Body of pancreas (tissue), 4 donors: Measurements from ENCODE around the gene AK2. TPM values are rescaled to one million over a fixed set of nuclear protein-coding genes. Genes with fewer than 3 reads are reported as not detected.
A peak's percentile ranks its signal among the peaks of the same experiment; 100 is the strongest.

ENCODE experiments used
- ATAC-seq: fragments of 150-250 bp; one replicate; pipeline ENCODE4 v1.9.1; 2016
- DNase-seq, 4 donors: peaks; one replicate each; pipeline ENCODE4 v3.0.0-alpha.2; 2019
- H3K27ac ChIP-seq, 4 donors: fragments of 200-600 bp; sonication (generic); 1 replicate in 3 of 4; 2 replicates in 1 of 4; pipeline versions ENCODE4 v1.5.1 to v1.6.1; 2016 to 2019; ENCODE audit warnings: mild to moderate bottlenecking in 1 of 4, mixed read lengths in 1 of 4, moderate library complexity in 1 of 4
- H3K27me3 ChIP-seq, 2 donors: fragments of 200-600 bp; sonication (generic); one replicate each; pipeline ENCODE4 v1.6.0; 2016; ENCODE audit warnings: mild to moderate bottlenecking in 1 of 2
- H3K36me3 ChIP-seq, 2 donors: fragments of 200-600 bp; sonication (generic); replicated peaks in 1 of 2; 2 replicates each; pipeline ENCODE4 v1.5.1; 2016; ENCODE audit warnings: low read depth in 2 of 2; ENCODE audit not compliant: insufficient read depth in 1 of 2
- H3K4me1 ChIP-seq: fragments of 200-600 bp; sonication (generic); one replicate; pipeline ENCODE4 v1.6.0; 2016
- H3K4me3 ChIP-seq, 2 donors: fragments of 200-600 bp; sonication (generic); 1 replicate in 1 of 2; 2 replicates in 1 of 2; pipeline ENCODE4 v1.5.1; 2016 to 2019
- H3K9me3 ChIP-seq, 3 donors: fragments of 200-600 bp; sonication (generic); 1 replicate in 2 of 3; 2 replicates in 1 of 3; pipeline ENCODE4 v1.5.1; 2016
- POLR2A ChIP-seq, 3 donors: fragments of 450-650 bp; IDR thresholded peaks; one replicate each; pipeline ENCODE4 v1.6.1; 2016; ENCODE audit warnings: antibody characterized with exemption in 3 of 3, mild to moderate bottlenecking in 2 of 3
- WGBS, 2 donors: methylation state at CpG; one replicate each; pipeline ENCODE4 v1.1.5; 2017; 5-methylcytosine and 5-hydroxymethylcytosine counted together
- intact Hi-C: fragments of 100-400 bp; cut with DNase I; formaldehyde crosslinking; loops from one replicate; pipeline ENCODE4 v1.15.1; 2023
- total RNA-seq, 2 donors: library from RNA; depleted of rRNA; stranded (reverse); fragments of >200 nt; gene quantifications; one replicate each; pipeline ENCODE4 v1.1.0, GENCODE V29; 2016
- TF ChIP-seq, protein P1 (sequence below), 7 experiments: fragments of 450-650 bp in 4 of 7; fragments of 200-600 bp in 3 of 7; sonication (generic) in 3 of 7; IDR thresholded peaks; one replicate each; pipeline ENCODE4 v1.5.1; 2016 to 2019; ENCODE audit warnings: antibody characterized with exemption in 7 of 7

The AK2 gene
- total RNA-seq, 2 donors from 2014 or later = 76.8 to 533 TPM

GRCh38 chr1:33018112-33018511 is 18.6 kb downstream of the AK2 start:
- H3K4me3 ChIP-seq = no peak overlapping the region
- peaks cover 0 to 25% of the 10 kb centered on the region in 2 donors for H3K36me3 ChIP-seq
- no peak overlapping the region for H3K27ac ChIP-seq
- TF ChIP-seq, protein P1, sequence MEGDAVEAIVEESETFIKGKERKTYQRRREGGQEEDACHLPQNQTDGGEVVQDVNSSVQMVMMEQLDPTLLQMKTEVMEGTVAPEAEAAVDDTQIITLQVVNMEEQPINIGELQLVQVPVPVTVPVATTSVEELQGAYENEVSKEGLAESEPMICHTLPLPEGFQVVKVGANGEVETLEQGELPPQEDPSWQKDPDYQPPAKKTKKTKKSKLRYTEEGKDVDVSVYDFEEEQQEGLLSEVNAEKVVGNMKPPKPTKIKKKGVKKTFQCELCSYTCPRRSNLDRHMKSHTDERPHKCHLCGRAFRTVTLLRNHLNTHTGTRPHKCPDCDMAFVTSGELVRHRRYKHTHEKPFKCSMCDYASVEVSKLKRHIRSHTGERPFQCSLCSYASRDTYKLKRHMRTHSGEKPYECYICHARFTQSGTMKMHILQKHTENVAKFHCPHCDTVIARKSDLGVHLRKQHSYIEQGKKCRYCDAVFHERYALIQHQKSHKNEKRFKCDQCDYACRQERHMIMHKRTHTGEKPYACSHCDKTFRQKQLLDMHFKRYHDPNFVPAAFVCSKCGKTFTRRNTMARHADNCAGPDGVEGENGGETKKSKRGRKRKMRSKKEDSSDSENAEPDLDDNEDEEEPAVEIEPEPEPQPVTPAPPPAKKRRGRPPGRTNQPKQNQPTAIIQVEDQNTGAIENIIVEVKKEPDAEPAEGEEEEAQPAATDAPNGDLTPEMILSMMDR (IDR thresholded peaks at IDR 0.05) = no peak
- no peak for TF ChIP-seq POLR2A (IDR thresholded peaks at IDR 0.05)
- H3K27me3 ChIP-seq = no peaks in the 10 kb centered on the region
- ATAC-seq (no peak), DNase-seq (no peak)
- H3K9me3 ChIP-seq = no peaks in the 10 kb centered on the region
- intact Hi-C loops = no loop called here
- peaks cover 27% of the 10 kb centered on the region for H3K4me1 ChIP-seq
- 93 to 95% methylated on average over 3 of the region's 3 CpGs for WGBS, 2 donors

DNA sequence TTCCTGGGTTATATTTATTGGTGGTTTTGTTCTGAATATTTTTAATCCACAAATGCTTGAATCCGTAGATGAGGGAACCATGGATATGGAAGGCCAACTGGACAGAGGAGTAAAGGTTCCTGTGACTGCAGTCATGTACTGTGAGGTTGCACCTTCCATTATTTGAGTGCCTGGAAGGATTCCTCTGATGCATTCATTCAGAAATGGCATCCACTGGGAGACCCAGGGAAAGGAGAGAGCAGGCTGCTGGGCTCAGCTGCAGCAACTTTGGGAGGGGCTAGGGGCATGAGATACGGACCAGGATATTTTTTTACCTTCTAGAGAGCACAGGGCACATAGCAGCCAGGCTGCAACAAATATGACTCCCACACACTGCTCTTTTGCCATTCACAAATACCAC is 19.5 kb downstream of the AK2 start:
- Histone ChIP-seq H3K4me3 (no peak overlapping the region), H3K27me3 (no peaks in the 10 kb centered on the region), H3K27ac (no peak overlapping the region), H3K4me1 (peaks cover 25% of the 10 kb centered on the region), H3K36me3 (peaks cover 0 to 27% of the 10 kb centered on the region in 2 donors), H3K9me3 (no peaks in the 10 kb centered on the region)
- TF ChIP-seq POLR2A (IDR thresholded peaks at IDR 0.05) = no peak
- TF ChIP-seq, protein P1 (IDR thresholded peaks at IDR 0.05) = no peak
- ATAC-seq (no peak), DNase-seq (no peak)
- WGBS, 2 donors = 97 to 98% methylated on average over 2 of the region's 2 CpGs
- intact Hi-C loops = no loop called here

GRCh38 chr1:33015216-33015615 is 21.5 kb downstream of the AK2 start:
- H3K4me1 ChIP-seq = peaks cover 31% of the 10 kb centered on the region
- 58 to 66% methylated on average over 2 of the region's 2 CpGs for WGBS, 2 donors
- H3K27ac ChIP-seq = peak overlapping the region in 2 of 4 donors; percentile 10 to 49
- peaks cover 0 to 18% of the 10 kb centered on the region in 2 donors for H3K36me3 ChIP-seq
- H3K9me3 ChIP-seq = no peaks in the 10 kb centered on the region
- no peak for TF ChIP-seq POLR2A (IDR thresholded peaks at IDR 0.05)
- TF ChIP-seq, protein P1 (IDR thresholded peaks at IDR 0.05) = no peak
- H3K4me3 ChIP-seq = no peak overlapping the region
- intact Hi-C loops = no loop called here
- DNase-seq = no peak
- no peaks in the 10 kb centered on the region for H3K27me3 ChIP-seq
- no peak for ATAC-seq

DNA sequence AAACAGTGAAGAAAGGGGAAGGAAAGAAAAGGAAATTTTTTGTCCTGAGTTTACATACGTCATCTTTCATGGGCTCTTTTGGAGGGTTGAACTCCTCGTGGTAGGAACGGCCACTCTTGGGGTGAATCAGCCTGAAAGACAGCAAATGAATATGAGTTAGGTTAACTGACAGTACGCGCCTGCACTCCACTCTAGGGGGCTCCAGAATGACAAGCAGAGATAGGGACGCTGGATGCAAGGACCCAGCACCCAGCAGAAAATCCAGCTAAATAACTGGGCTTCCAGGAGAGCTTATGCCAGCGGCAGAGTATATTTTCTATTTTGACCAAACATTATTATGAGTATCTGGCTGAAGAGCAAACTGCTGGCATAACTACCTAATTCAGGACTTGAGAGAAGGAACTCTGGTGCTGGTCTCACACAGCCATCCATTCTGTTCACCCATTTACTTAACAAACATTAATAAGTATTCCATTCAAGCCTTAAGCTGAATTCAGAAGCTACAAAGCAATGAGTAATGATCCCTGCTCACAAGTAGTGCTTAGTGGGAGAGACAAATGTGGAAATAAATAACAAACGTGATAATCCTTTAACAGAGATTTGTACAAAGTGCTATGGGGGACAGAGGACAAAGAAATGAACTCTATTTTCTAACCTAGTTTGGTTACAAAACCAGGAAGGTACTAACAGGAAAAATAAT is 22.1 kb downstream of the AK2 start:
- Histone ChIP-seq H3K9me3 (no peaks in the 10 kb centered on the region), H3K36me3 (peaks cover 0 to 16% of the 10 kb centered on the region in 2 donors), H3K27ac (peak overlapping the region in 1 of 4 donors; percentile 49), H3K4me3 (no peak overlapping the region), H3K4me1 (peaks cover 37% of the 10 kb centered on the region), H3K27me3 (no peaks in the 10 kb centered on the region)
- no peak for TF ChIP-seq POLR2A (IDR thresholded peaks at IDR 0.05)
- TF ChIP-seq, protein P1 (IDR thresholded peaks at IDR 0.05) = no peak
- ATAC-seq (no peak), DNase-seq (no peak)
- WGBS, 2 donors = 83 to 84% methylated on average over 8 of the region's 8 CpGs
- intact Hi-C loops = no loop called here

GRCh38 chr1:33013791-33014190 is 22.9 kb downstream of the AK2 start:
- intact Hi-C loops = no loop called here
- no peak overlapping the region for H3K4me3 ChIP-seq
- H3K27ac ChIP-seq = no peak overlapping the region
- TF ChIP-seq, protein P1 (IDR thresholded peaks at IDR 0.05) = no peak
- TF ChIP-seq POLR2A (IDR thresholded peaks at IDR 0.05) = no peak
- peaks cover 0 to 12% of the 10 kb centered on the region in 2 donors for H3K36me3 ChIP-seq
- no peak for ATAC-seq
- 29 to 43% methylated on average over 1 of the region's 1 CpG for WGBS, 2 donors
- no peaks in the 10 kb centered on the region for H3K27me3 ChIP-seq
- H3K9me3 ChIP-seq = no peaks in the 10 kb centered on the region
- H3K4me1 ChIP-seq = peaks cover 45% of the 10 kb centered on the region
- DNase-seq = no peak
